ENCODE data around the gene RTEL1.

The RTEL1 gene

GRCh38 chr20:63672666-63673065 lies 14.6 kb downstream of the RTEL1 start:
- DNase-seq = no peak

- DNase-seq = no peak
Observed at GRCh38 chr20:63673951-63674350, 15.8 kb downstream of the RTEL1 start.

- DNase-seq = no peak
Observed at GRCh38 chr20:63675681-63676368, 17.7 kb downstream of the RTEL1 start.

- DNase-seq = no peak
Observed at GRCh38 chr20:63678071-63678470, 20.0 kb downstream of the RTEL1 start.

- DNase-seq = no peak
Observed at GRCh38 chr20:63678667-63679465, 20.8 kb downstream of the RTEL1 start.

GRCh38 chr20:63679799-63680305 lies 21.7 kb downstream of the RTEL1 start:
- no peak for DNase-seq

GRCh38 chr20:63680427-63680826 lies 22.3 kb downstream of the RTEL1 start:
- no peak for DNase-seq

GRCh38 chr20:63680857-63681608 lies 22.9 kb downstream of the RTEL1 start:
- no peak for DNase-seq

GRCh38 chr20:63681609-63682142 lies 23.6 kb downstream of the RTEL1 start:
- DNase-seq = no peak

GRCh38 chr20:63682384-63683139 lies 24.4 kb downstream of the RTEL1 start:
- peak; percentile 98 for DNase-seq

GRCh38 chr20:63685269-63686026 lies 27.3 kb downstream of the RTEL1 start:
- DNase-seq = no peak

- DNase-seq = no peak
Observed at GRCh38 chr20:63686094-63686491, 28.0 kb downstream of the RTEL1 start.

- DNase-seq = peak; percentile 72
Observed at GRCh38 chr20:63686492-63687321, 28.6 kb downstream of the RTEL1 start.

- no peak for DNase-seq
Observed at GRCh38 chr20:63687419-63688178, 29.5 kb downstream of the RTEL1 start.

- DNase-seq = no peak
Observed at GRCh38 chr20:63688228-63689045, 30.3 kb downstream of the RTEL1 start.

- no peak for DNase-seq
Observed at GRCh38 chr20:63689046-63690002, 31.2 kb downstream of the RTEL1 start.

GRCh38 chr20:63690003-63690897 lies 32.1 kb downstream of the RTEL1 start:
- DNase-seq = no peak

Data from fibroblast of skin of right biceps (primary cell).